ENCODE data around the gene DCUN1D5.

The DCUN1D5 gene

DNA sequence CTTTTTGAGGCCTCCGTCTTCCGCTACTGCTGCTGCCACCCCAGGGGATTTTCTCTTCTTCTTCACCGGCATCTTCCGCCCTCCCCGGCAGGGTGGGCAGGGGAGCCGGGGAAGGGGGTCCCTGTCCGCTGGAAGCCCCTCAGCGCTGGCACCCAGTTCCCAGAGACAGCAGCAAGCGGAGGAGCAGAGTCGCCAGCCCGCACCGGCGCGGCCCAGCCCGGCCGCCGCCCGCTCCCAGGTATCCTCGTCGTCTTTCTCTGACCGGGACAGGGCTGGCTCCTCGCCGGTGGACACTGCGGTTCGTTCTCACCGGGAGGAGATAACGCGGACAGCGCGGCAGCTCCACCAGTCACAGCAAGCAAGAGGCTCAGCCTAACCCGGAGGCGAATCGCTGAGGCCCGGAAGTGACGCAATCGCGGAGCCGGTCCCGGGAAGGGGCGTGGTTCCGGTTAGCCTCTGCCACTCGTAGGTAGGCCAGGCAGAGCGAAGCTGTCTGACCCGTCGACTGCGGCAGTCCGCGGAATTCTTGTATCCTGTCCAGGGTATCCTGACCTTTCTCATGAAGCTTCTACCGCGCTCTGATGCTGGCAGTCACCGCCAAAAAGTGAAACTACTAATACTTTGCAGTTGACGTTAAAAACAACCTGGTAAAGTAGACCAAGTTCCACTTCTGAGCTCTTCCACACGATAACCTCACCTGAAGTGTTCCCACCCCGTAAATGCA is at the start of gene DCUN1D5:
Gene DCUN1D5 (minus strand): TSS at position 360 of the 724 bp plus-strand sequence. CDS start 288 bp downstream, at position 72.
- peak; percentile 91 for DNase-seq

DNA sequence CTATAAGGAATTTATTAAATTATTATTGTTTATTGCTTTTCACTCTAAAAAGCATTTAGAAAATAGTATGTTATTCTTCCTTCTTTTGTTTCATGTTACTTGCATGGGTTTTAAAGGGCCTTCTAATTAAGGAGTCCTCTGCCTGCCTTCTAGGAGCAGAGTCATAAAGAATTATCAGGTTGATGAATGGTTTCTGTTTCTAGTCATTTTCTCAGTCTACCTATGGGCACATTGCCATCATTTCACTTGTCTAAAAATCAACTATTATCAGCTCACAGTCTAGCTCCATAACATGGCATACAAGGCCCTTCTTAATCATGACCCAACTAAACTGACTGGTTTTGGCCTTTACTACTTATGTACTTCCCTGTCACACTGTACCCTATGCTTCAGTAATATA is 33.5 kb upstream of the DCUN1D5 start:
- DNase-seq, result no peak

- no peak for DNase-seq
Observed at GRCh38 chr11:103114836-103115235, 22.9 kb upstream of the DCUN1D5 start.

- DNase-seq, result no peak
Observed at GRCh38 chr11:103112364-103112763, 20.4 kb upstream of the DCUN1D5 start.

DNA sequence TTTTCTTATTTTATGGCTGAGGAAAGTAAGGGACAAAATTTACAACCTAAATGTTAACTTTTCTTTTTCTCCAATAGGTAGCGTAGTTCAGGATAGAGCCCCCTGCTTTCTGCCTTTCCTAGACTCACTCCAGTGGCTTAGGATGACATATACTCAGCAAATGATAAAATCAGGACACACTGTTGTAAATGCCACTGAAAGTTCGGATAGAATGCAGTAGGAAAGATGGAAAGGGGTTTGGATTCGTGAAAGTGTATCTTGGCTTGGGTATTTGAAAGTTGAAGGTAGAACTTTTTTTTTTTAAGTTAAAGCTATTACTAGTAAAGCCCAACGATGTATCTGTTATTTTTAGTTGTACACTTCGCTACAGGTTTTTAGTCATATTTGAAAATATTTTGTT is 19.4 kb upstream of the DCUN1D5 start:
- no peak for DNase-seq

GRCh38 chr11:103110391-103110790 is 18.4 kb upstream of the DCUN1D5 start:
- DNase-seq, result peak; percentile 7

GRCh38 chr11:103109818-103110388 is 17.9 kb upstream of the DCUN1D5 start:
- peak; percentile 50 for DNase-seq

- DNase-seq, result peak; percentile 90
Observed at GRCh38 chr11:103108933-103109817, 17.2 kb upstream of the DCUN1D5 start, which contains the start of gene DYNC2H1. Gene DYNC2H1, plus strand, starts transcription at chr11:103109426. Its CDS starts 149 bp downstream, at chr11:103109575.

DNA sequence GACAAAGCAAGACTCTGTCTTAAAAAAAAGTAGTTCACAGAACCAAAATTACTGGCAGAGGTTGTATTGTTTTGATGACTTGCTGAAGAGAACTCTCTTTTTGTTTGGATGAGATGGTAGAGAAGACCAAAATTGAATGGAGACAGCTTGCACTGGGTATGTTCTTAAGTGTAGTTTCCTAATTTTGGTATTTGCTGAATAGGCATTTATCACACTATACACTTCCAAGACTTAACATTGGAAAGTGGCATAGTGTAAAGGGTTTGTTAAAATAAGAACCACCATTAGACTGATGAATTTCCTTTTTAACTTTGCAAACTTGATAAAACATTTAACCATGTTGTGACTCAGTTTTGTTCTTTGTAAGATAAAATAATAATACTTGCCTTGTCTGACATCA is 5.3 kb upstream of the DCUN1D5 start:
- no peak for DNase-seq

DNA sequence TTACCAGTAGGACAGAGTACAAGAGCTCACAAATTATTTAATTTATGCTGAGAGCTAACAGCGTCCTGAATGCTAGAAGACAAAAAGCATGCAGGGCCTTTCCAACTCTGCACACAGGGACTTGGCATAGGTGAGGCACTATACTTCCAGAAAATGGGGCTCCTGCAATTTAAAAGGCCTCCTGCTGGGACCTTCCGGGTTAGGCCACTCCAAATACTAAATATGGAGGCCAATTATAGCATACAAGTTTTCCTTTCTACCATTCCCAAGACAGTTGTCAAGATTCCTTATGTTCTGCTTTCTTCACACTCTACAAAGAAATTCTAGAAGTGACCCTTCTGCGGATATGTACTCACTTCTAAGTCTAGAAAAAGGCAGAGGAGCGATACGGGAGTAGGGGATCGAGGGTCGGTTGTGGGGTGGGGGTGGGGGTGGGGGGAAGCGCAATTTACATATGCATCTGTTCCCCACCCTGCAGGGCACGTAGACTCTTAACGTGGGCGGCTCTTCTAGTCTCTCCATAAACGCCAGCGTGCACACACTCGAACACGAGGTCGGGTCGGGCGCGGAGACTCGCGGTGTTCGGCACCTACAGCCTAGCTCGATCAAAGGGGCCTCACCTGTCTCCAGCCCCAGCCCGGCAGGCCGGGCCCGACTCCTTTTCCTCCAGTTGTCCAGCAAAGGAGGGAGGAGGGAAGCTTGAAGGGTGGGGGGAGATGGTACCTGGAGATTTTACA is 728 bp downstream of the DCUN1D5 start:
- DNase-seq, result peak; percentile 44

DNA sequence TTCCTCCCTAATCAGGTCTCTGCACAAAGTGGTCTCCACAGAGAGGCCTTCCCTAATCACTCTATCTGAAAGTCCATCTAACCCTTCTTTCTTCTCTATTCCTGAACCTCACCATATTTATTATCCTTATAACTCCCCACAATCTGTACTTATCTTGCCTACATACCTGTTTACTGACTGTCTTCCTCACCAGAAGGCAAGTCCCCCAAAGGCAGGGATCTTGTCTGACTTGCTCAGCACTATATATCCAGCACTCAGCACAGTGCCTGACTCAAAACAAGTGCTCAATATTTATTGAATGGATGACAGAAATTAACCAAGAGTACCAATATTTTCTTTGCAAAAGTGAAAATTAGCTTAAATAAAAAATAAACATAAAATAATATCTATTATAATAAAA is 5.5 kb downstream of the DCUN1D5 start:
- no peak for DNase-seq

GRCh38 chr11:103085758-103086365 is 6.1 kb downstream of the DCUN1D5 start:
- DNase-seq, result no peak

GRCh38 chr11:103079833-103080232 is 12.1 kb downstream of the DCUN1D5 start:
- DNase-seq, result no peak

DNA sequence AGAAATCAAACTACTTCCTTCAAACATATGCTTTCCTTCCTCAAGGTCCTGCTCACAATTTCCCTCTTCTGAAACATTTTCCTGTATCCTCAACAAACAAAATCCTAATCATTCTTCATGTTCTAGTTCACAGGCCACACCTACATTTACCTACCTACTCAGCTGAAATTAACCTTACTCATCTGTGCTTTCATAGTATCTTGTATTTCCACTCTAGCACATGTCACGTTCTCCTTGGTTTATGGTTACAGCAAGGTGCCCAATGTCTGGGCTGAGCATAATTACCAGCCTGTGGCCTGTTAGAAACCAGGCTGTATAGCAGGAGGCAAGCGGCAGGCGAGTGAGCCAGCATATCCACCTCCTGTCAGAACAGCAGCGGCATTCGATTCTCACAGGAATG is 13.2 kb downstream of the DCUN1D5 start:
- no peak for DNase-seq

DNA sequence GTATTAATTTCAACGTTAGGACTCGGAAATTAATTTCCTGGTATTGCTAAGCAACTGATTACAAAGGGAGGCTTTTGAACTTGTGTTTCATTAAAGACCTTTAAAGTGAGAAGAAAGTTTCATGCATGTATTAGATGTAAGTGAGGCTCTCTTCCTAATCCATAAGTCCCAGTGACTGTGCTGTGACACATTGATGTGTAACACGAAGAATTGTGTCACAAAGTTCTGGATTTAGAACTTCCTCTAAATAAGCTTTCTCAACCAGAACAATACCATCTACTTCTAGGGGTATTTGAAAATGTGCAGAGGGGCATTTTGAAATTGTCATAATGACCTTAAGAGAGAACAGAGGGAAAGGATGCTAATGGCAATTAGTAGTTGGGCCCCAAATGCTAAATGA is 14.4 kb downstream of the DCUN1D5 start:
- no peak for DNase-seq

DNA sequence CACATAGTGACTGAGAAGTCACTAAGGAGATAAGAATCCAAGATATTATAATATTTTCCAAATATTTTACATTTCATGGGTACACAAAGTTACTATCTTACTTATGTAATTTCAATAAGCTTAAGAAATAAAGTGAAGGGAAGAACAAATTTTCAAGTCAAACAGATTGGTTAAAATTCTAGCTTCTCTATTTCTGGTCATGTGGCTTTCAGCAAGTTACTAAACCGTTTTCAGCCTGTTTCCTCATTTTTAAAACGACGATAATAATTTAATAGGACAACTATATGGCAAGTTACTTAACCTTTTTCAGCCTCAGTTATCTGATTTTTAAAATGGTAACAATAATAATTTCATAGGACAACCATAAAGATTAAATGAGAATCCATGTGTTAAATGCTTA is 15.6 kb downstream of the DCUN1D5 start:
- DNase-seq, result no peak

GRCh38 chr11:103071008-103071407 is 21.0 kb downstream of the DCUN1D5 start:
- no peak for DNase-seq

DNA sequence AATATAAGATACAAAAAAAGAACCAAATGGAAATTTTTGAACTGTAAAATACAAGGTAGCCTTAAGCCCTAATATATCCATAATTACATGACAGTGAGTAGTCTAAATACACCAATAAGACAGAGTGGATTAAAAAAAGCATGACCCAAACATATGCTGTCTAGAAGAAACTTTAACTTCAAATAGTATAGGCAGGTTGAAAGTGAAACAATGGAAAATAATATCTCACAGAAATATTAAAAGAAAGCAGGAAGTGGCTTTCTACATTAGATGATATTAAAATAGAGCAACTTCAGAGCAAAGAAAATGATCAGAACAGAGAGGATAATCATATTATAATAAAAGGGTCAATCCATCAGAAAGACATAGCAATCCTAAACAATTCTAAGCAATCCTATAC is 21.8 kb downstream of the DCUN1D5 start:
- DNase-seq, result no peak

DNA sequence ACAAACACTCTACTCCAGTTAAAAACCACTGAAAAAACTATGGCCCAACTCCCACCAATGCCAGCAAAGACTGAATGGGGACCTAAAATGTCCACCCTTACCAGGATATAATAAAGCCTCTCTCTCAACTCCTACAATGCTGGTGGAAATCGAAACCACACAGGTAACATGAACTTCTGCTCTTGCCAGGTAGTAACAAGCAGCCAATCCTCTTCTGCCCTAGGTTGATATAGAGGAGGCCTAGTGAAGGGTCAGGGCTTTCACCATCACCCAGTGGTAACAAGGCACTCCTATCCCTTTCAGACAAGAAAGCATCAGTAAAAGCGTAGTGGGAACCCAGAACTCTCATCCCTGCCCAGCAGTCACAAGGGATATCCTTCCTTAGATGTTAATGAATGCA is 22.6 kb downstream of the DCUN1D5 start:
- no peak for DNase-seq

DNA sequence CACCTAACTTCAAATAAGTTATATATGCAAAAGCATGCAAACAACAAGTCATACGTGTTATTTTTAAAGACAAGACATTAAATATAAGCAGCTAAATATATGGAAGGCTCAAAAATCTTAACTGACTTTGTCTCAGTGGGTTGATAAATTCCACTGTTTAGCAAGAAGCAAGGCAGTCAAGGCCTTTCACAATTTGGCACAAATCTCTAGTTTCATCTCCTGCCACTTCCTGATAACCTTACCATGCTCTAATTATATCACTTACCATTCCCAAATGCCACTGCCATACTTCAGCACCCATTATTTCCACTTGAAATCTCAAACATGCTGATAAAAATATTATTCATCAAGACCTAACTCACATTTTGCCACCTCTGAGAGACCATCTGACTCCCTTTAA is 24.8 kb downstream of the DCUN1D5 start:
- DNase-seq, result no peak

DNA sequence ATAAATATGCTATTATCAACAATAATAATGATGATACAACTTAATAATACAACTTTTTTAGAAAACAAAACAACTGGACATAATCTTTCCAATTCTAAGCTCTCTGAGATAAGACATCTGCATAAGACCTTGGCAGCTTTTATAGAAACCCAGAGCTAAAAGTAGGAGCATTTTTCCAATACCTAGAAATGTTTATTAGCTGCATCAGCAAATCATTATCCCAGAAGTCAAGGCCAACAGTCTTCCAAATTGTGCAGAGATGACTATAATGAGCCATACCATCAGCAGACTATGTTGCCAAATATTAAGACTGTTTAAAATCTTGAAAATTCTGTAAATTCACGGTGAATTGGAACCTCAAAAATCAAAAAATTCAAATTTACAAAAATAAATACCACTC is 30.3 kb downstream of the DCUN1D5 start:
- no peak for DNase-seq

GRCh38 chr11:103055221-103055890 is 36.6 kb downstream of the DCUN1D5 start:
- DNase-seq, result peak; percentile 37
